Heart right ventricle (tissue), 16 donors: ENCODE results near the gene PSKH1. TPM values are rescaled to one million over a fixed set of nuclear protein-coding genes. Genes with fewer than 3 reads are reported as not detected.

Source experiments
- ATAC-seq, 8 donors: fragments of 200-7000 bp; cut with Tn5 transposase; one replicate each; pipeline ENCODE4 v1.9.1; 2020; ENCODE audit warnings: mild to moderate bottlenecking in 8 of 8, moderate library complexity in 8 of 8, moderate number of reproducible peaks in 1 of 8
- DNase-seq, 2 donors: peaks; one replicate each; pipeline ENCODE4 v3.0.0-alpha.2; 2020
- H3K27ac ChIP-seq, 10 donors: fragments of 200-600 bp; sonication (generic) in 2 of 10; one replicate each; pipeline versions ENCODE4 v1.5.0 to v1.8.0; 2020 to 2022; ENCODE audit warnings: mild to moderate bottlenecking in 3 of 10
- H3K27me3 ChIP-seq, 7 donors: fragments of 200-600 bp; one replicate each; pipeline ENCODE4 v1.8.0; 2021 to 2022; ENCODE audit warnings: mild to moderate bottlenecking in 2 of 7
- H3K36me3 ChIP-seq, 9 donors: fragments of 200-600 bp; sonication (generic) in 1 of 9; one replicate each; pipeline versions ENCODE4 v1.5.0 to v1.8.0; 2020 to 2022; ENCODE audit warnings: mild to moderate bottlenecking in 2 of 9
- H3K4me1 ChIP-seq, 9 donors: fragments of 200-600 bp; sonication (generic) in 1 of 9; one replicate each; pipeline versions ENCODE4 v1.5.0 to v1.8.0; 2020 to 2022; ENCODE audit warnings: mild to moderate bottlenecking in 4 of 9
- H3K4me3 ChIP-seq, 10 donors: fragments of 200-600 bp; sonication (generic) in 2 of 10; one replicate each; pipeline versions ENCODE4 v1.5.0 to v1.8.0; 2020 to 2022; ENCODE audit warnings: mild to moderate bottlenecking in 7 of 10, moderate library complexity in 2 of 10
- H3K9me3 ChIP-seq, 11 donors: fragments of 200-600 bp in 10 of 11; sonication (generic) in 2 of 11; one replicate each; pipeline versions ENCODE4 v1.5.0 to v1.8.0; 2013 to 2022; ENCODE audit warnings: mild to moderate bottlenecking in 2 of 11, control low read depth in 1 of 11, moderate library complexity in 1 of 11
- CTCF ChIP-seq, 9 donors: fragments of 200-600 bp; sonication (generic) in 2 of 9; IDR thresholded peaks; one replicate each; pipeline versions ENCODE4 v1.5.0 to v1.8.0; 2021 to 2022; ENCODE audit warnings: antibody characterized with exemption in 9 of 9, mild to moderate bottlenecking in 5 of 9, moderate library complexity in 1 of 9
- WGBS, 2 donors: extraction: QIAGEN DNeasy Blood & Tissue Kit; methylation state at CpG; one replicate each; pipeline ENCODE4 v1.1.7; 2013; ENCODE audit warnings: inconsistent platforms in 1 of 2; 5-methylcytosine and 5-hydroxymethylcytosine counted together
- intact Hi-C, 10 donors: fragments of 100-400 bp; cut with DNase I; formaldehyde crosslinking; loops; one replicate each; pipeline versions ENCODE4 v1.11.1 to v1.14.2; 2022
- polyA plus RNA-seq, 2 donors: library from polyadenylated mRNA; stranded (reverse); fragments of 200-250 nt; gene quantifications; one replicate each; pipeline ENCODE4 v1.2.3, GENCODE V29; 2013
- total RNA-seq, 10 donors: library from RNA; stranded (reverse); fragmentation: NEBNext Ultra II Directional in 3 of 10; extraction: Animal tissue kit (Norgen Biotek cat#: 25700) in 3 of 10; gene quantifications; one replicate each; pipeline versions ENCODE4 v1.2.1 to v1.2.4, GENCODE V29; 2021 to 2023
- donor health status: Arrhythmogenic right ventricular cardiomyopathy.
- donor health status: ischemic (EF 13 %, LVEDD 7.1; RV severe dilation, severe dysfunction).
- donor health status: healthy with polysubstance abuse.
- donor health status: DM: no; HTN: yes; CAD: no.
- donor health status: DM: no; HTN: no; CAD: no.
- donor health status: ischemic (EF 25% LVEDD 6.9; RV normal size, moderate dysfunction).
- donor health status: ischemic (EF 25% LVEDD 5.7; RV mildly dilated, moderate dysfunction).
- donor health status: healthy.
- donor health status: DM: yes; HTN: yes; CAD: no.
- donor health status: Ischemic cardiomyopathy.
- donor health status: ischemic (EF 35%, LVEDD 5.7; RV mildly dilated, moderate dysfunction).
- donor health status: nonischemic (EF 11% LVEDD 7.7; RV severe dilation, severe dysfunction).
- donor health status: DM: yes; HTN: yes; CAD: no.
- donor health status: PGD.
- donor health status: ischemic (EF 29% LVEDD 5.4; RV normal size, mild dysfunction).
- donor health status: nonischemic (EF 23%, LVEDD 6.1; RV moderate dilation, normal function).

The PSKH1 gene
- total and polyA plus RNA-seq, 12 donors, result 15.7 to 24.5 (median 20.5) TPM

GRCh38 chr16:67976205-67976604 is 83.2 kb downstream of the PSKH1 start:
- TF ChIP-seq CTCF (IDR thresholded peaks at IDR 0.05), result no peak
- Histone ChIP-seq H3K4me3 (no peak overlapping the region), H3K27me3 (peaks cover 0 to 8% (median 0%) of the 10 kb centered on the region in 7 donors), H3K9me3 (no peaks in the 10 kb centered on the region), H3K27ac (no peak overlapping the region), H3K4me1 (no peaks in the 10 kb centered on the region), H3K36me3 (no peaks in the 10 kb centered on the region)
- intact Hi-C loops, result no loop called here
- ATAC-seq (no peak), DNase-seq (no peak)
- WGBS, 2 donors, result 91% methylated on average over 2 of the region's 2 CpGs

- no peak for ATAC-seq
- H3K9me3 ChIP-seq, result no peaks in the 10 kb centered on the region
- H3K27me3 ChIP-seq, result peaks cover 0 to 8% (median 0%) of the 10 kb centered on the region in 7 donors
- 77 to 79% methylated on average over 5 of the region's 5 CpGs for WGBS, 2 donors
- DNase-seq, result no peak
- no peaks in the 10 kb centered on the region for H3K36me3 ChIP-seq
- no peak overlapping the region for H3K4me3 ChIP-seq
- H3K27ac ChIP-seq, result no peak overlapping the region
- intact Hi-C loops, result no loop called here
- H3K4me1 ChIP-seq, result no peaks in the 10 kb centered on the region
- TF ChIP-seq CTCF (IDR thresholded peaks at IDR 0.05), result no peak
Measured at GRCh38 chr16:67977005-67977404, 84.0 kb downstream of the PSKH1 start.

GRCh38 chr16:67977469-67978227 is 84.6 kb downstream of the PSKH1 start:
- Histone ChIP-seq H3K36me3 (no peaks in the 10 kb centered on the region), H3K27me3 (peaks cover 0 to 8% (median 0%) of the 10 kb centered on the region in 7 donors), H3K4me3 (no peak overlapping the region), H3K9me3 (no peaks in the 10 kb centered on the region), H3K27ac (no peak overlapping the region), H3K4me1 (no peaks in the 10 kb centered on the region)
- intact Hi-C loops, result no loop called here
- no peak for DNase-seq
- ATAC-seq, result no peak
- no peak for TF ChIP-seq CTCF (IDR thresholded peaks at IDR 0.05)
- WGBS, 2 donors, result 67 to 74% methylated on average over 9 of the region's 9 CpGs

Other genes with a start within 250 kb of the PSKH1 start
- gene CARMIL2, start 248.1 kb upstream of the PSKH1 start, total RNA-seq, result 1 to 10 TPM in 3 of 10 donors, under 1 TPM in 6, not detected in 1; 0.27 to 2.7 (median 0.60) TPM
- gene CARMIL2, start 248.1 kb upstream of the PSKH1 start, polyA plus RNA-seq, result 1 to 10 TPM in 1 of 2 donors, under 1 TPM in 1; 0.16 to 1.2 TPM
- 10 to 100 TPM in 1 of 10 donors, 1 to 10 TPM in 9; 6.9 to 11.3 (median 8.6) TPM for gene ACD, start 233.0 kb upstream of the PSKH1 start, total RNA-seq
- gene ACD, start 233.0 kb upstream of the PSKH1 start, polyA plus RNA-seq, result 10 to 100 TPM in 1 of 2 donors, 1 to 10 TPM in 1; 7.7 to 15.0 TPM
- gene PARD6A, start 232.3 kb upstream of the PSKH1 start, total RNA-seq, result 1 to 10 TPM; 1.7 to 5.9 (median 2.2) TPM
- gene PARD6A, start 232.3 kb upstream of the PSKH1 start, polyA plus RNA-seq, result 1 to 10 TPM; 2.7 to 5.8 TPM
- 10 to 100 TPM in 1 of 10 donors, 1 to 10 TPM in 9; 3.6 to 12.7 (median 8.4) TPM for gene ENKD1, start 226.5 kb upstream of the PSKH1 start, total RNA-seq
- gene ENKD1, start 226.5 kb upstream of the PSKH1 start, polyA plus RNA-seq, result 10 to 100 TPM; 24.5 to 30.9 TPM
- 1 to 10 TPM; 2.8 to 5.6 (median 4.3) TPM for gene C16orf86, start 226.4 kb upstream of the PSKH1 start, total RNA-seq
- gene C16orf86, start 226.4 kb upstream of the PSKH1 start, polyA plus RNA-seq, result 1 to 10 TPM; 2.6 to 3.7 TPM
- gene GFOD2, start 173.9 kb upstream of the PSKH1 start, total RNA-seq, result 10 to 100 TPM in 2 of 10 donors, 1 to 10 TPM in 8; 6.0 to 10.7 (median 8.2) TPM
- 10 to 100 TPM in 1 of 2 donors, 1 to 10 TPM in 1; 8.2 to 10.9 TPM for gene GFOD2, start 173.9 kb upstream of the PSKH1 start, polyA plus RNA-seq
- 10 to 100 TPM; 11.1 to 21.6 (median 15.6) TPM for gene RANBP10, start 86.7 kb upstream of the PSKH1 start, total RNA-seq
- gene RANBP10, start 86.7 kb upstream of the PSKH1 start, polyA plus RNA-seq, result 1 to 10 TPM; 6.4 to 8.9 TPM
- gene TSNAXIP1, start 86.4 kb upstream of the PSKH1 start, total RNA-seq, result 1 to 10 TPM in 1 of 10 donors, under 1 TPM in 9; 0.15 to 1.1 (median 0.48) TPM
- 1 to 10 TPM in 1 of 2 donors, under 1 TPM in 1; 0.74 to 1.2 TPM for gene TSNAXIP1, start 86.4 kb upstream of the PSKH1 start, polyA plus RNA-seq
- 10 to 100 TPM; 20.6 to 41.3 (median 26.9) TPM for gene THAP11, start 50.9 kb upstream of the PSKH1 start, total RNA-seq
- gene THAP11, start 50.9 kb upstream of the PSKH1 start, polyA plus RNA-seq, result 10 to 100 TPM in 1 of 2 donors, 1 to 10 TPM in 1; 6.0 to 23.5 TPM
- gene NUTF2, start 46.3 kb upstream of the PSKH1 start, total RNA-seq, result 100 to 1,000 TPM in 1 of 10 donors, 10 to 100 TPM in 9; 73.9 to 105 (median 80.5) TPM
- 100 to 1,000 TPM; 186 to 214 TPM for gene NUTF2, start 46.3 kb upstream of the PSKH1 start, polyA plus RNA-seq
- 10 to 100 TPM; 16.1 to 27.1 (median 19.1) TPM for gene CENPT, start 45.6 kb upstream of the PSKH1 start, total RNA-seq
- gene CENPT, start 45.6 kb upstream of the PSKH1 start, polyA plus RNA-seq, result 10 to 100 TPM; 31.1 to 63.3 TPM
- 10 to 100 TPM; 25.8 to 41.6 (median 31.3) TPM for gene EDC4, start 20.2 kb upstream of the PSKH1 start, total RNA-seq
- 10 to 100 TPM; 30.2 to 46.8 TPM for gene EDC4, start 20.2 kb upstream of the PSKH1 start, polyA plus RNA-seq
- gene NRN1L, start 8.4 kb upstream of the PSKH1 start, total RNA-seq, result 1 to 10 TPM in 6 of 10 donors, not detected in 4; 1.1 to 2.7 (median 1.5) TPM
- gene NRN1L, start 8.4 kb upstream of the PSKH1 start, polyA plus RNA-seq, result 1 to 10 TPM; 1.8 to 4.0 TPM
- gene CTRL, start 38.6 kb downstream of the PSKH1 start, total RNA-seq, result 1 to 10 TPM in 2 of 10 donors, under 1 TPM in 8; 0.39 to 1.6 (median 0.84) TPM
- 1 to 10 TPM in 1 of 2 donors, under 1 TPM in 1; 0.74 to 2.0 TPM for gene CTRL, start 38.6 kb downstream of the PSKH1 start, polyA plus RNA-seq
- gene PSMB10, start 43.6 kb downstream of the PSKH1 start, total RNA-seq, result 100 to 1,000 TPM in 1 of 10 donors, 10 to 100 TPM in 9; 48.9 to 164 (median 62.8) TPM
- 100 to 1,000 TPM in 1 of 2 donors, 10 to 100 TPM in 1; 87.4 to 170 TPM for gene PSMB10, start 43.6 kb downstream of the PSKH1 start, polyA plus RNA-seq
- 10 to 100 TPM; 14.4 to 24.6 (median 20.6) TPM for gene LCAT, start 50.9 kb downstream of the PSKH1 start, total RNA-seq
- gene LCAT, start 50.9 kb downstream of the PSKH1 start, polyA plus RNA-seq, result 10 to 100 TPM; 18.1 to 96.5 TPM
- gene SLC12A4, start 75.4 kb downstream of the PSKH1 start, total RNA-seq, result 100 to 1,000 TPM in 1 of 10 donors, 10 to 100 TPM in 9; 70.9 to 107 (median 86.6) TPM
- 100 to 1,000 TPM in 1 of 2 donors, 10 to 100 TPM in 1; 70.1 to 116 TPM for gene SLC12A4, start 75.4 kb downstream of the PSKH1 start, polyA plus RNA-seq
- under 1 TPM in 1 of 10 donors, not detected in 9; 0.34 TPM for gene DPEP3, start 87.2 kb downstream of the PSKH1 start, total RNA-seq
- gene DPEP3, start 87.2 kb downstream of the PSKH1 start, polyA plus RNA-seq, result under 1 TPM in 1 of 2 donors, not detected in 1; 0.01 TPM
- gene DPEP2, start 106.2 kb downstream of the PSKH1 start, total RNA-seq, result 1 to 10 TPM in 9 of 10 donors, not detected in 1; 1.2 to 6.2 (median 1.7) TPM
- gene DPEP2, start 106.2 kb downstream of the PSKH1 start, polyA plus RNA-seq, result 1 to 10 TPM; 1.0 to 1.5 TPM
- not detected for gene DPEP2NB, start 122.7 kb downstream of the PSKH1 start, total RNA-seq
- not detected for gene DPEP2NB, start 122.7 kb downstream of the PSKH1 start, polyA plus RNA-seq
- gene DDX28, start 130.0 kb downstream of the PSKH1 start, total RNA-seq, result 10 to 100 TPM in 4 of 10 donors, 1 to 10 TPM in 6; 8.4 to 13.1 (median 9.7) TPM
- gene DDX28, start 130.0 kb downstream of the PSKH1 start, polyA plus RNA-seq, result 1 to 10 TPM; 5.3 to 9.6 TPM
- 10 to 100 TPM in 2 of 10 donors, 1 to 10 TPM in 8; 4.8 to 13.1 (median 7.2) TPM for gene DUS2, start 130.0 kb downstream of the PSKH1 start, total RNA-seq
- 1 to 10 TPM; 4.2 to 9.6 TPM for gene DUS2, start 130.0 kb downstream of the PSKH1 start, polyA plus RNA-seq
- 10 to 100 TPM; 19.8 to 32.9 (median 25.1) TPM for gene NFATC3, start 192.1 kb downstream of the PSKH1 start, total RNA-seq
- 1 to 10 TPM; 6.3 to 9.2 TPM for gene NFATC3, start 192.1 kb downstream of the PSKH1 start, polyA plus RNA-seq